T47D (cell line): ENCODE data around the gene PSD4.
A peak's percentile ranks its signal among the peaks of the same experiment; 100 is the strongest.

Source experiments
- DNase-seq, 2 experiments: peaks; one replicate each; pipeline versions ENCODE4 v3.0.0 to v3.0.0-alpha.2; 2011 to 2012; ENCODE audit warnings: low read depth in 1 of 2, low spot score in 1 of 2
- JUND ChIP-seq: IDR thresholded peaks from 2 replicates; pipeline ENCODE4 v1.6.1; 2012; ENCODE audit warnings: low read depth
- in situ Hi-C: cut with HindIII; loops from 2 replicates; pipeline ENCODE4 v1.10.0; 2016; ENCODE audit warnings: low sequenced_read_pairs, low pct_unique_long_range_greater_than_20kb

The PSD4 gene

GRCh38 chr2:113133704-113134598 is 39.8 kb upstream of the PSD4 start:
- in situ Hi-C loops = no loop called here
- DNase-seq = no peak
- TF ChIP-seq JUND = no peak

GRCh38 chr2:113134717-113135116 is 39.1 kb upstream of the PSD4 start:
- in situ Hi-C loops = no loop called here
- DNase-seq = no peak
- TF ChIP-seq JUND = no peak

DNA sequence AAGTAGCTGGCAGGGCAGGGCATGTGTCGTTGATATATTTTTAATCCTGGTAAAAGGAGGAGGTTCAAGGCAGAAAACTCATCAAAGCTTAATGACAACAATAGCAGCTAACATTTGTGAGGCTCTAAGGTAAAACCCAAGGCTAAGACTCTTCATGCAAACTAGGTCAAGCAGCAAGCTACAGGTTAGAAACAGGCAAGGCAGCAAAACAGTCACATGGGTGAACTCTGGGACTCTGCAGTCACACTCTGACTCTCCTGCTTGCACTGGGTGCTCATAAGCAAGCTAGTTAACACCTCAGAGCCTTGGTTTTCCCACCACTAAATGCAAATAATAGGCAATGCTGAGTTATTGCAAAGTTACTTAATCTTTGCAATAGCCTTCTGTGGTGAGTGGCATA is 38.5 kb upstream of the PSD4 start:
- TF ChIP-seq JUND = no peak
- DNase-seq = no peak
- in situ Hi-C loops = no loop called here

DNA sequence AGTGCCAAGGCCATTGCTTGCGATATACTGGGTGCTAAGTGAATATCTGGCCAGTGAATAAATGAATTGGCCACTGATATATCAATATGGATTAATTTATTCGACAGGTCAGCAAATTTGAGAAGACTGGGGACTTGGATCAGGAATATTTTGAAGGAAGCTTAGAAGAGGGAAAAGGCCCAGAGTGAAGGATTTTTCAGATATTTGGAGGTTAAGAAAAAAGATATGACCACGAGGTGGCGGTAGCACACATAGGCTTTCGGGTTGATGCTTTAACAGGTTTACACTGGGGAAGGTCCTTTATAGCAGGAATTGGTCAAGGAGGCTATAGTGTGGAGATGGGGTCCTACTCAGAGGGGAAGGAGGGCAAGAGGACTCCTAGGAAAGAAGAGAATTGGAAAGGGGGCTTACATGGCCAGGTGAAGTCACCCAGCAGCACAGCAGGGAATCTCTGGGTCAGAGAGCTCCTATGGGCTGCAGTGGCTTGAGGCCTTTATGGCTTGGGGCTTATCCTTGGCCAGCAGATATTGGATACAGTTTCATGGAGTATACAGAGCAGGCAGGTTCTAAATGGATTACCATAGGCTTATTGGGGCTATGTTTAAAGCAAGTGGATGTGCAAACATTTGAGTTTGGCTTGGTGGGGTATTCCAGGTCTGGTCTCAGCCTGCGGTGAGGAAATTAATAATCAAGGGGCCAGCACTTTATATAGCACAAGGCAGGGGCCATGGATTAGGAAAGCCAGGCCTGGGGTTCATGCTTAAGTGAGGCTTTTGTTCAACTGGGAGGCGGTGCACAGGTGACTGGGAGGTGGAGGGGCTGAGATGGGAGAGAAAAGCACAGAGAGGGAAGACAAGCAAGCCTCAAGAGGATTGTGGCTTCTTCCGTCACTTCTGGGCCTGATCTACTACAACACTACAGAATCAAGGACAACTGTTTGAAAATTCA is 36.7 kb upstream of the PSD4 start:
- peak; percentile 37 to 62 for DNase-seq
- TF ChIP-seq JUND = no peak
- in situ Hi-C loops = no loop called here

DNA sequence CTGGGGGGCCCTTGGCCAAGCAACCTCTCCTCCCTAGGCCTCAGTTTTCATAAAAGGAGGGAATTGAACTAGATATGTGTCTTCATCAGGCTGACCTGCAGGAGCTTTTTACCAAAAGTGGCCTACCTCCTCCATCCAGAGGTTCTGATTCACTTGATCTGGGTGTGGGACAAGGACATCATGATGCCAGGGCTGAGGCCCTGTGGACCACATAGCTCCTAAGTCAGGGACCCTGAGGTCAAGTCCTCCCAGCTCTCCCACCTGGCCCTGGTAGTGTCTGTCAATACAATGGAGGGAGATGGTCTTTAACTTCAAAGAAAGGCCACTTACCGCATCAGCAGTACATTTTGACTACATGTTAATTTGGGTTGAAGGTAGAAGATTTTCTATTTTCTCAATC is 35.9 kb upstream of the PSD4 start:
- DNase-seq = no peak
- TF ChIP-seq JUND = no peak
- in situ Hi-C loops = no loop called here

DNA sequence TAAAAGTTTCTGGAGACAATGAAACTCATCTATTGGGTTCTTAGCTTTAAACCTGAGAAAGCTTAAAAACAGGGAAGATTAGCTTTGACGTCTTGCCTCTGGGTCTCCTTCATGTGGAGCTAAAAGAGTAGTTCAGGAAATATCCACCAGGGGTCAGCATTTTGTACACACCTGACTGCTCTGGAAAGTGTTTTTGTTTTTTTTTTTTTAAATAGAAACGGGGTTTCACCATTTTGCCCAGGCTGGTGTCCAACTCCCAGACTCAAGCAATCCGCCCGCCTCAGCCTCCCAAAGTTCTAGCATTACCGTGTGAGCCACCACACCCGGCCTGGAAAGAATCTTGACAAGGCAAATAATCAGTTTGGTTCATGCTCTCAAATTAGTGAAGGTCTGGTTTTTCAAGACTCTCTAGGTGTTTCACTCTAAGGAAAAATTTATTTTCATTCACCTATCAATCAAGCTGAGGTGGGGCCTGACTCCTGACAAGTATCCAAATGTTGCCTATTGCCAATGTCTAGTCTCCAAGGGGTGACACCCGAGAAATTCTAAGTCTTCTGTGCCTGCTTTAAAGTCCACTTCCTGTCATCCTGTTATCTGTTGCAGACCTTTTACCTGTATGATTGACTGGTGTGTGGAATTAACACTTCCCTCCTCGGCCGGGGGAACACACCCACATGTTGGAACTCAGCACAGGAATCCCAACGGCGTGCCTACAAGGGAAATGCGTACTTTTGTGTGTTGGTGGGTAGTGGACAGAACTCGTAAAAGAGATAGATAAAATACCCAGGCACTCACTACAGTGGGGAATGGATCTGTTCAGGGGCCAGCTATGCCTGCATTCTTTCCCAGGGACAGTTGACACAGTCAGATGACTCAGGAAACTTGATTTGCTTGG is 35.1 kb upstream of the PSD4 start:
- peak; percentile 16 to 79 for DNase-seq
- TF ChIP-seq JUND = no peak
- in situ Hi-C loops = no loop called here

- TF ChIP-seq JUND = no peak
- no peak for DNase-seq
- in situ Hi-C loops = no loop called here
Measured at GRCh38 chr2:113141451-113141850, 32.3 kb upstream of the PSD4 start.

DNA sequence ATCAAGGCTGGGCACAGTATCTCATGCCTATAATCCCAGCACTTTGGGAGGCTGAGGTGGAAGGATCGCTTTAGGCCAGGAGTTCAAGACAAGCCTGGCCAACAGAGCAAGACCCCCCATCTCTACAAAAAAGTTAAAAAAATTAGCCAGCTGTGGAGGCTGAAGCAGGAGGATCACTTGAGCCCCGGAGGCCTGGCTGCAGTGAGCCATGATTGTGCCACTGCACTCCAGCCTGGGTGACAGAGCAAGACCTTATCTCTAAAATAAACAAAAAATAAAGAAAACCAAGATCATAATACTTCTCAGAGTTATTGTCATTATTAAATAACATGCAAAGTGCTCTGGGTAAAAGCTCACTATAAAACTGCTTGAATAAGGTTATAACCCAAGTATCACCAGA is 31.5 kb upstream of the PSD4 start:
- in situ Hi-C loops = no loop called here
- TF ChIP-seq JUND = no peak
- no peak for DNase-seq

GRCh38 chr2:113144259-113144658 is 29.5 kb upstream of the PSD4 start:
- no peak for DNase-seq
- in situ Hi-C loops = no loop called here
- TF ChIP-seq JUND = no peak

- no peak for DNase-seq
- TF ChIP-seq JUND = no peak
- in situ Hi-C loops = no loop called here
Measured at GRCh38 chr2:113148606-113149552, 24.9 kb upstream of the PSD4 start.

DNA sequence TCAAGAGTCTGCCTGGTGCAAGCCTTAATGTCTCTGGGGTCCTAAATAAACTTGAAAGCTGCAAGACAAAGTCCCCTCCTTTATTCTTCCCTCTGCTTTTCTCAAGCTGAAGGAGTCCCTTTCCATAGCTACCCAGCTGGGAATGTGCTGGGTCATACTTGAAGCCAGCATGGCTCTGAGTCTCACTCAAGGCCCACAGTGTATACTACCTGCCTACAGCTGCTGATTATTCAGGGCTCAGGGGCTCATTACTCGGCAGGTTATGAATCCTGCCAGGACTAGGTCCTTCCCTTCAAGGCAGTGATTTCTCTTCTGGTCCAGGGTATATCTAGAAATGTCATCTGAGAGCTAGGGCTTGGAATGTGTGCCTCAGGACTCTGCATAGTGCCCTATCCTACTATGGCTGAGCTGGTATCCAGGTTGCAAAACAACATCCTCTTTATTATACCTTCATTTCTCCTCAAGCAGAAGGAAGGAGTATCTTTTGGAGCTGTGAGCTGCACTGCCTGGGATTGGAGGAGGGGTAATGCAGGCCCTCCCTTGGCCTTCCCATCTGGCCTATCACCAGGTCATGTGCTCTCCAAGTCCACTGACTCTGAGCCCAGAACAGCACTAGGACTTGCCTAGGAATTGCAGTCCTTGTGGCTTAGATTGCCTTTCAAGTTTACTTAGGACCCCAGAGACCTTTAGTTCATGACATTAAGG is 24.1 kb upstream of the PSD4 start:
- in situ Hi-C loops = no loop called here
- no peak for TF ChIP-seq JUND
- peak in 1 of 2 experiments; percentile 57 for DNase-seq
